ENCODE measurements around the gene PGK2.

The PGK2 gene

DNA sequence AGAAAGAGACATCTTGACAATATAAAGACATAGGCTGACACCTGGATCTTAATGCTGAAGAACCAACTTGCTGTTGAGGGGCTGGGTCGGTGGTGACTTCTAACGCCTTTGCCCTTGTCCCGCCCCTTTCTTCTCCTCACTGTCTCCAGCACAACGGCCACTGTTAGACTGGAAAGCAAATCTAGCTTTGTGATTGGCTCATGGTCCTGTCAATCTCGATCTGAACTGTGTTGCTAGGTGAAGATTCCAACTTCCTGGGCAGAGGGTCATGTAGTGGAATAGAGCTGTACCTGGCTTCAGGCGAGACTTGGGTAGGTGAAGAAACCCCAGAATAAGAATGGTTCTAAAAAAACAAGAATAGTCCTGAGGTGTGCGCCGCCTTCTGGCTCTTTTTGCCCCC lies at the start of gene PGK2:
TSS of gene PGK2 (minus strand) at position 110 of the 400 bp plus-strand sequence. CDS start at position 12, 98 bp downstream.
- no peak within 1 kb of the TSS for H3K4me3 ChIP-seq (ENCODE audit: low read depth, low read length)
- in situ Hi-C loops (cut with HindIII; ENCODE audit: low sequenced_read_pairs), result no loop called here
- no peak for DNase-seq (ENCODE audit: low read depth, low spot score)
- no peak for TF ChIP-seq CTCF (IDR thresholded peaks at IDR 0.05; ENCODE audit: low read depth, low read length)

DNA sequence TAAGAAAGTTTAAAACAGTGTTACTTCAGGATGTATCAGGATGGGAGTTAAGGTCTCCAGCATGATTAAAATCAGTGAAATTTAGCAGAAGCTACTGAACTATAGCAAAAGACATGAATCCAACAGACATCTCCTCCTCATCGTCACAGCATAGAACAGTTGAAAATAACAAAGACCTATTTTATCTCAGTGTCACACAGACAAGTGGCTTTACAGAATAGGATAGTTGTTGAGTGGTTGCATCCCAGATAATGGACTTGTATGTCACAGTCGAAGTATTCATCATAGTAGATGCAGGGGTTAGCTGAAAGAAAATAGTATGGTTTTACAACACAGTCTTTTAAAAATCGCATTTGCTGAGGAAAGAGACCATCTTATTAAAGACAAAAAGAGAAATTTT lies 48.1 kb upstream of the PGK2 start:
- TF ChIP-seq CTCF (IDR thresholded peaks at IDR 0.05; ENCODE audit: low read depth, low read length), result no peak
- DNase-seq (ENCODE audit: low read depth, low spot score), result no peak
- no peak overlapping the region for H3K4me3 ChIP-seq (ENCODE audit: low read depth, low read length)
- in situ Hi-C loops (cut with HindIII; ENCODE audit: low sequenced_read_pairs), result no loop called here

GRCh38 chr6:49833386-49833785 lies 46.3 kb upstream of the PGK2 start:
- H3K4me3 ChIP-seq (ENCODE audit: low read depth, low read length), result no peak overlapping the region
- no peak for DNase-seq (ENCODE audit: low read depth, low spot score)
- no peak for TF ChIP-seq CTCF (IDR thresholded peaks at IDR 0.05; ENCODE audit: low read depth, low read length)
- in situ Hi-C loops (cut with HindIII; ENCODE audit: low sequenced_read_pairs), result no loop called here

- no peak for DNase-seq (ENCODE audit: low read depth, low spot score)
- H3K4me3 ChIP-seq (ENCODE audit: low read depth, low read length), result no peak overlapping the region
- in situ Hi-C loops (cut with HindIII; ENCODE audit: low sequenced_read_pairs), result no loop called here
- no peak for TF ChIP-seq CTCF (IDR thresholded peaks at IDR 0.05; ENCODE audit: low read depth, low read length)
Measured at GRCh38 chr6:49826743-49827406, 39.8 kb upstream of the PGK2 start.

- in situ Hi-C loops (cut with HindIII; ENCODE audit: low sequenced_read_pairs), result no loop called here
- no peak for DNase-seq (ENCODE audit: low read depth, low spot score)
- no peak for TF ChIP-seq CTCF (IDR thresholded peaks at IDR 0.05; ENCODE audit: low read depth, low read length)
- H3K4me3 ChIP-seq (ENCODE audit: low read depth, low read length), result no peak overlapping the region
Measured at GRCh38 chr6:49815166-49815565, 28.1 kb upstream of the PGK2 start.

- DNase-seq (ENCODE audit: low read depth, low spot score), result no peak
- in situ Hi-C loops (cut with HindIII; ENCODE audit: low sequenced_read_pairs), result no loop called here
- no peak for TF ChIP-seq CTCF (IDR thresholded peaks at IDR 0.05; ENCODE audit: low read depth, low read length)
- H3K4me3 ChIP-seq (ENCODE audit: low read depth, low read length), result no peak overlapping the region
Measured at GRCh38 chr6:49813248-49813647, 26.2 kb upstream of the PGK2 start.

Data from astrocyte of the spinal cord (primary cell).